Germinal center (tissue), 1 donor: ENCODE results near the gene WDR18.

ENCODE experiments used
- DNase-seq: peaks from one replicate; pipeline ENCODE4 v3.0.0; 2012; ENCODE audit warnings: mixed read lengths, low spot score

Gene WDR18

DNA sequence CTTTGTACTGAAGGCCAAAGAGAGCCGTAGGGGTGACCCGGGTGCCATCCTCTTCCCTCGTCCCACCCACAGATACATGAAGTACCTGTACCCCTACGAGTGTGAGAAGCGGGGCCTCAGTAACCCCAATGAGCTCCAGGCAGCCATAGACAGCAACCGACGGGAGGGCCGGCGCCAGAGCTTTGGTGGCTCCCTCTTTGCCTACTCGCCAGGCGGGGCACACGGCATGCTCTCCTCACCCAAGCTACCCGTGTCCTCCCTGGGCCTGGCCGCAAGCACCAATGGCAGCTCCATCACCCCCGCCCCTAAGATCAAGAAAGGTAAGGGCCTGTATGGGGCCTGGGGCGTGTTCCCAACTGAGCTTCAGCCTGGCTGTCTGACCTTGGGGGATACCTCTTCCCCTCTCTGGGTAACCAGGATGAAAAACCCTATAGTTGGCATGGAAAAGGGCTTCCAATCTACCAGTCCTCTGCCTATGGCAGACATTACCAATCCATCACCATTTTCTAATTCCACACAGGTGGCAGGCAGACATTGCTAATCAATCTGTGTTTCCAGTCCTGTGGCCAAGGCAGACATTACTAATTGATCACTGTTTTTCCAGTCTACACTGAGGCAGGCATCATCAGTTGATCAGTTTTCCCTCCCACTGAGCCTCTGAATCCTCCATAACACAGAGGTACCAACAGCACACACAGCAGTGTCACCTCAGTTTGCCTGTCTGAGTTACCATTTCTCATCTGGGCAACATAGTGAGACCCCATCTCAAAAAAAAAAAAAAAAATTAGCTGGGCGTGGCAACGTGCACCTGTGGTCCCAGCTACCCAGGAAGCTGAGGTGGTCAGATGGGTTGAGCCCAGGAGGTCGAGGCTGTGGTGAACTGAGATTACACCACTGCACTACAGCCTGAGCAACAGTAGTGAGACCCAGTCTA lies 19.1 kb upstream of the WDR18 start:
- DNase-seq = no peak

DNA sequence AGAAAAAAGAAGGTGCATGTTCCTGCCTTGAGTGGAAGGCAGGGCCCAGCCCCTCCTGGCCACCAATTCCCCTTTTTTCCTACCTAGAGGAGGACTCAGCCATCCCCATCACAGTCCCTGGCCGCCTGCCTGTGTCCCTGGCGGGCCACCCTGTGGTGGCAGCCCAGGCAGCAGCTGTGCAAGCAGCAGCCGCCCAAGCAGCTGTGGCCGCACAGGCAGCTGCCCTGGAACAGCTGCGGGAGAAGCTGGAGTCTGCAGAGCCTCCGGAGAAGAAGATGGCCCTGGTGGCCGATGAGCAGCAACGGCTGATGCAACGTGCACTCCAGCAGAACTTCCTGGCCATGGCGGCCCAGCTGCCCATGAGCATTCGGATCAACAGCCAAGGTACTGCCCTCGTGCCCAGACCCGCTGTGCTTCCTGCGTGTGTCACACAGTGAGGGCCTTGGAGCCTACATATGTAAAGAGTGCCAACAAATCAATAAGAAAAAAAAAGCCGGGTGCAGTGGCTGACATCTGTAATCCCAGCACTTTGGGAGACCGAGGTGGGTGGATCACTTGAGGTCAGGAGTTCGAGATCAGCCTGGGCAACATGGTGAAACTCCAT lies 17.6 kb upstream of the WDR18 start:
- no peak for DNase-seq

DNA sequence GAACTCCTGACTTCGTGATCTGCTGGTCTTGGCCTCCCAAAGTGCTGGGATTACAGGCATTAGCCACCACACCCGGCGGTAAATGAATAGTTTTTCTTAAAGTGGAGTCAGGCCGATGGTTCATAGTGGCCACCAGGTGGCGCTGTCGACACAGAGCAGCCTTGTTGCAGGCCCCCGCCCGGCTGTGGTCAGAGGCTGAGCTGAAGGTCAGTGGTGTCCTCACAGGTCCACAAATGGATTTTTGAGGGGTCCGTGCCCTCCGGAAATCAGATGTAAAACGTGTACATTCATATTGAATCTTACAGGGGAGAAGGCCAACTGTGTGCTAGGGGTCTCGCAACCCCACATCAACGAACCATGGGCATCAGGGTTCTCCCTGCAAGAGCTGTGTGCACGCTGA lies 13.4 kb upstream of the WDR18 start:
- DNase-seq = no peak

DNA sequence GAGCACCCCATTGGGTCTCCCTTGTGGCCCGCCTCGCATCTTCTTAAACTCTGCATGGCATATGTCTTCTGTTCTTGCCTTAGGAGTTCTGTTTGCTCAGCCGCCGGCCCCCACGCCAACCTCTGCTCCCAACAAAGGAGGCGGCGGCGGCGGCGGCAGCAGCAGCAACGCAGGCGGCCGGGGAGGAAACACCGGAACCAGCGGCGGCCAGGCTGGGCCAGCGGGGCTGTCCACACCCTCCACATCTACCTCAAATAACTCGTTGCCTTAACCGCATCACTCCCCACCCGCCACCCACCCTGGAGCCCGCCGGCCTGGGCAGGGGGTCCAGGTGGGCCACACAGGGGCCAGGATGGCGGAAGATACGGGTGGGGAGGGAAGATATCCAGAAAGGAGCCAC lies 12.3 kb upstream of the WDR18 start:
- no peak for DNase-seq

DNA sequence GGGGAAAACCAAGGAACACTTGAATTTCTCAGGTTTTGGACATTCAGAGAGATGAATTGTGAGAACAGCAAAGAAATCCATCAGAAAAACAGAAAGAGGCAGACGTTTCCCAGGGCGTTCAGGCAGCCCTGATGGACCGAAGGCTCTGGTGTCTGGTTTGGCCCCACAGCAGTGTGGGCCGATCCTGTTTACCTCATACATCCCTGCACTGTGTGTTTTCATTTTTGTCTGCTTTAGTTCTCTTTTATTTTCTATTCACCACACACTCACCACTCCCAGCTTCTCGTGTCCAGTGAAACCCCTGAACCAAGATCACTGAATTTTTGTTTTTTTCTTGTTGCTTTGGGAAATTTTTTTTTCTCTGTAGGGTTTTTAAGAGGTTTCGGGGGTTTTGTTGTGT lies 11.9 kb upstream of the WDR18 start:
- no peak for DNase-seq

DNA sequence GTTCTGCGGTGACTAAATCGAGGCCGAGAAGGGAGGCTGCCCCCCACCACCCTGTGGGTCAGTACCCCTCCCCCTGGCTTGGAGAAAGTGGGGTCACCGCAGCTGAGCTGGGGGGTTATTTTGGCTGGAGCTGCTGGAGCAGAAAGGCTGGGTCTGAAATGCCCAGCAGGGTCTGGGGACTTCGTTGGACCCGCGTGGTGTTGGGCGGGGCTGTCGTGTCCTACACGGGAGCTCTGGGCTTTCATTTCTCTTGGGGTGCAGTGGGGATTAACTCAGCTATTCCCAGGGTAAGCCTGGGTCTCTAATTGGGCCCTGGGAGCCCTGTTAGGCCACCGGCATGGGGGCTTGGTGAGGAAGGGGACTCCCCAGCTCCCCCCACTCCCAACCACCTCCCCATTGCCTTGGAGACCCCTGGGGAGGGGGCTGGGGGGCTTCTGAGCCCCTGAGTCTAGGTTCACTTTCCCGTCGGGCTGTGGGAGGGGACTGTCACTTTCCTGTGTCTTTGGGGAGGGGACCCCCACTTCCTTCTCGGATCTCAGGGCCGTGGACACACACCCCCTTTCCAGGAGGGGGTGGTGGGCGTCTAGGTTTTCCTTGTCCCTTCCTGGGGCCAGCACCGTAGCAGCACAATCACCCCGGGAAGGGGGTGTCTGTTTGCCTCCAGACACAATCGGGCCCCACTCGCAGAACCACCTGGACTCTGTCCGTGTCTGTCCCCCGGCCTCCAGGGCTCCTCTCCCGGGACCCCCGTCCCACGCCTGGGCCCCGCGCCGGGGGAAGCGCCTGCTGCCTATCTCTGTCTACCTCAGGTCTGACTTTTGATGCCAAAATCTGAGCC lies 10.2 kb upstream of the WDR18 start:
- DNase-seq = no peak

DNA sequence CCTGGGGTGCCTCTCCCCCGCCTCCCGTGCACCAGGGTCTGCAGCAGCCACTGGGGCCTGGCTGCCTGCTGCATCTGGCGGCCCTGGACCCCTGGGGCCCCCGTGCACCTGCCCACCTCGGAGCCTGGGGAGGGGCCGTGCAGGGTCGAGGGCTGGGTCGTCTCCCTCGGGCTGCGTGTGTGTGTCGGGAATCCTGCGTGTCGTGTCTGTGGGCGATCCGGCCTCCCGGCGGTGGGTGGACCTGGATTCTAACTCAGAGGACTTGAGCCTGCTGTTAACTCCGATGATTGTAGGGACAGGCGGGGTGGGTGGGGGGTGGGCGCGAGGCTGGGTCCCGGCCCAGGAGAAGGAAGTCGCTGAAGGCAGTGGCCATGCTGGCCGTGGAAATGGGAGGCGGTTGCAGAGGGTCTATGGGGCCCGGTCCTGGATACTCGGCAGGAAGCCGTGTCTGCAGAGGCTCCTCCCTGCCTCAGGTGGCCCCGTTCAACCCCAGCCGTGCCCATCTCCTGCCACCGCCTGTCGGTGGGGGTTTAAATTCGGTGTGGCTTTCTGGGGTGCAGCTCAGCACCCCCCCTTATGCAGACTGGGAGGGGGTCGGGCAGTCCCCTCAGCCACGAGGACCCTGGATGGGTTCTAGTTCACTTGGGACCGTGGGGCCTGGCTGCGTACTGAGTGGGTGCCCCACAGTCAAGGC lies 9.4 kb upstream of the WDR18 start:
- DNase-seq = no peak

DNA sequence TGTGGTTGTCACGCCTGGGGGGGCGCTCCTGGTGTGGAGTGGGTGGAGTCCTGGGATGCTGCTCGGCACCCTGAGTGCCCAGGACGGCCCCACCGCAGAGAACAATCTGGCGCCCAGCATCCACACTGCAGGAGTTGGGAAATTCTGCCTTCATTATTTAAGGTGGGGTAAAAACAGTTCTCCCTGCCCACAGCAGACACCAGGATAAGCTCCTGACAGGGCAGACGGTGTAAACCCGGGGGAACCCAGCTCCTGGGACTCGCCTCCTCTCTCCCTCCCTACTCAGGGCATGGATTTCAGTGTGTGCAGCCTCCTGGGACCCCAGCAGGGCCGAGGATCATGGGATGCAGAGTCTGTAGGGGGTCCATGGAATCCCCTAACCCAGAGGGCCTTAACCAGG lies 7.7 kb upstream of the WDR18 start:
- no peak for DNase-seq

DNA sequence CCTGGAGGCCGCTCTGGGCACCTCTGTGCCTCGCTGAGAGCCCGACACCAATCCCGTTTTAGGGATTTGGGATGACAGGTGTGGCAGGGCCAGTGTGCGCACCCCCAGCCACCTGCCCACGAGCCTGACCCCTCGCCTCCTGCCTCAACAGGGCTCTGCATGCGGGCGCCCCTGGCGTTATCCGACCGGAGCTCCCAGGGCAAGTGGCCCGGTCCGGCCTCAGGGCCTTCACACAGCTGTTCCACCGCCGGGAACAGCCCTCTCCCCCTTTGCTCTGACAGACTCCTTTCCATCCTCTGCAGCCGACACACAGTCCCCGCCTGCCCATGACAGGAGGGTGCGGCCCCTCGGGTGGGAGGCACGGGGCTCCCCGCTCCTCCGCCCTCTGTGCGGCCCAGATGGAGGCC lies 7.1 kb upstream of the WDR18 start:
- DNase-seq = no peak

DNA sequence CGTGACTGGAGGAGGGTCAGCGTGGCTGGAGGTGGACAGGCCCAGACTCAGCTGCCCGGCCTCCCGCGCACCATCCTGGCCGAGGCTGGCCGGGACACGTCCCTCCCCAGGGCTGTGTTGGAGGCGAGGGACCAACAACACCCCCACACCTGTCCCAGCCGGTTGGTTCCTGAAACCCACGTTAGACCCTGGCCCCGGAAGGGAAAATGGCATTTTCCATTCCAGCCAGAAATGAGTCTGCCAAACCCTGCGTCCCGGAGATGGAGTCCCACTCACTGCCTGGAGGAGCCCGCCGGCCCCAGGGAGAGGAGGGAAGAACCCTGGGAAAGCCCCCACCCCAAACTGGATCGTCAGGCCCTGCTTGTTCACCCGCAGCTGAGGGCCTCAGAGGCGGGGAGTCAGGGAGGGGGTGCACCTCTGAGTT lies 4.8 kb upstream of the WDR18 start:
- no peak for DNase-seq

DNA sequence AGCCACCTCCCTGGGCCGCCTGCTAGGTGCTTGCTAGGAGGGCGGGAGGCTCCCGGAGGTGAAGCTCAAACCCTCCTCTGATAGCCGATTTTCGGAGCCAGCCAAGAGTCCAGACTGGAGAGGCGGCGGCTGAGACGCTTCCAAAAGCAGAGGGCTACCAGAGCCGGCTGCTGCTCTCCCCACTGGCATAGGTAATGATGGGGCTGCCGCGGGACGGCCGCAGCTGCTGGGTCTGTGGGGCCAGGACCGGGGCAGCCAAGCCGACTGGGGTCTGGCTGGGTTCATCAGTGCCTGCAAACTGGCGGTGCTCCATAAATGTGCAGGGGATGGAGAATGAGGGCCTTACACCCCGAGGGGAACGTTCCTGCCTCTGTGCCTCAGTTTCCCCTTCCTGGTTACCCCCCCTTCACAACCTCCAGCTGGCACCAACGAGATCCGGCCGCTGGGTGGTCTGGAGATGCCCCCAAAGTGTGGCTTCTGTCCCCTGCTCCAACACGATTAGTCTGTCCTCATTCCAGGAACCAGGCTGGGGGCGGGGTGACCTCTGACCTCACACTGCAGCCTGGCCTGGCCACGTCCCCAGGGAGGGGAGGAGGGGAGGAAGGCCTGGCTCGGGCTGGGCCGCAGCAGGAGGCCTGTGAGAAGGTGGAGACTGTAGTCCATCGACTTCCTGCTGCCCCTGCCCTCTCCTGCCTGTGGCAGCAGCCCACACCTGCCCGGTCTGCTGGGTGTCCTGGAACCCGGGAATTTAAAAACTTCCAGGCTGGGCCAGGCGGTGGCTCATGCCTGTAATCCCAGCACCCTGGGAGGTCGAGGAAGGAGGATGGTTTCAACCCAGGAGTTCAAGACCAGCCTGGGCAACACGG lies 3.8 kb upstream of the WDR18 start:
- no peak for DNase-seq

DNA sequence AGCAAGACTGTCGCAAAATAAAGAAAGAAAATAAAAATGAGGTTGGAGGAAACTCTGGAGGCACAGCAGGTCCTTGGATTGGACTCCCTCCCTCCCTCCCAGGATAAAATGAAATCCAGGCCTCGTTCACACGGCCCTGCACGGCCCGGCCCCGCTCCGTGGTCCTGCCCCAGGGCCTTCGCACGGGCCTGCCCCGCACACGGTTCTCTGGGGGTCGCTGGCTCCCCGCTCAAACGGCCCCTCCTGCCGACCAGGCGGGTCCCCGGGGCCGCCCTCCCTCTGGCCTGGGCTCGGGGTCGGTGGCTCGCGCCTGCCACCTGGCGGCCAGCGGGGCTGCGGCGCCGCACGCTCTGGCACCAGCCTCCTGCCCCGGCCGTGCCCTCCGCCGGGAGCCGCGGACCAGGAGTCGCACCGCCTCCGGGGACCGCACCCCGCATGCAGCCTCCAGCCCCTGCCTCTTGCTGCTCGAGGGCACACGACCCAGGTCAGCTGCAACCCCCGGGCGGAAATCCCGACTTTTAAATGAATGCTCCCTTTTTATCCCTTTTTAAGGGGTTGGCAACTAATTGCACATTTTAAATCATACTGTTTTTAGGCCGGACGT lies 1.5 kb upstream of the WDR18 start:
- DNase-seq = peak; percentile 94

DNA sequence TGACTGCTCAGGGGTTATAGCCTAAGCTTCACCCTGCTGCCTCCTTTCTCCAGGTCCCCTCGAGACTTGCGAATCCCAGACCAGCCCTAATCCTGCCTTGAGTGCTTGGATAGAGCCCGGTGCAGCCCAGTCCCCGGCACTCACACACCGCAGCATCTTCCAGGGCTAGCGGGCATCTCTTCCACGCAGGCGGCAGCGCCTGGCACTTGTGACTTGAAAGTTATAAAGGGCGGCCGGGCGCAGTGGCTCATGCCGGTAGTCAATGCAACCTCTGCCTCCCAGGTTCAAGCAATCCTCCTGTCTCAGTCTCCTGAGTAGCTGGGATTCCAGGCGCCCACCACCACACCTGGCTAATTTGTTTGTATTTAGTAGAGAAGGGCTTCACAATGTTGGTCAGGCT lies 1.9 kb downstream of the WDR18 start:
- no peak for DNase-seq

DNA sequence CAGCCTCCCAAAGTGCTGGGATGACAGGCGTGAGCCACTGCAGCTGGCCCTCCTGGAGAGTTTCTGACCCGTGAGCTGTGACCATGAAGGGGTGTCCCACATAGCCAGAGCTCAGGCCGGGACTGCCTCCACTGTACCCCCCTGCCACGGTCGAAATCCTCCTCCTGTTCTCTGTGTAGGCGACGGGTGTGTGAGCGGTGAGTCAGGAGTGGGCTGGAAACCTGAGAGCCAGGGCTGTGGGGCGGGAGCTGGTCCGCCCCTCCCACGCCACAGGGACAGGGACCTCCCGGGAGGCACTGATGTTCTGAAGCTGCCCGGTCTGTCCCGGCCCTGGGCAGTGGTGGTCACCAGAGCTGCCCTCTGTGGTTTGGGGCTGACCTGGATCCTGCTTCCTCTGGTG lies 3.9 kb downstream of the WDR18 start:
- DNase-seq = no peak

DNA sequence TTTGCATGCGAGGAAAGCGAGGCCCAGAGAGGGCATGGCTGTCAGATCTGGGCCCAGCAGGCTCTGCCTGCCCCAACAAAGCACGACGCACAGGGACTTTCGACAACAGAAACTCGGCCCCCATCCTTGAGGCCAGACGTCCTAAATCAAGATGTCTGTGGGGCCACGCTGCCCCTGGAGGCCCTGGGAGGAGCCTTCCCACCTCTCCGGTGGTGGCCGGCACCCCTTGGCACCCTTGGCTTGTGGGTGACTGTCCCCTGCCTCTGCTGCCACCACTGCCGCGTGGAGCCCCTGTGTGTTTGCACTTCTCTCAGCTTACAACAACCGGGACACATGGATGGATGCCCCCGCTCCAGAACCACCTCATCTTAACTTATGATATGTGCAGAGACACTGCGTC lies 4.4 kb downstream of the WDR18 start:
- DNase-seq = no peak

DNA sequence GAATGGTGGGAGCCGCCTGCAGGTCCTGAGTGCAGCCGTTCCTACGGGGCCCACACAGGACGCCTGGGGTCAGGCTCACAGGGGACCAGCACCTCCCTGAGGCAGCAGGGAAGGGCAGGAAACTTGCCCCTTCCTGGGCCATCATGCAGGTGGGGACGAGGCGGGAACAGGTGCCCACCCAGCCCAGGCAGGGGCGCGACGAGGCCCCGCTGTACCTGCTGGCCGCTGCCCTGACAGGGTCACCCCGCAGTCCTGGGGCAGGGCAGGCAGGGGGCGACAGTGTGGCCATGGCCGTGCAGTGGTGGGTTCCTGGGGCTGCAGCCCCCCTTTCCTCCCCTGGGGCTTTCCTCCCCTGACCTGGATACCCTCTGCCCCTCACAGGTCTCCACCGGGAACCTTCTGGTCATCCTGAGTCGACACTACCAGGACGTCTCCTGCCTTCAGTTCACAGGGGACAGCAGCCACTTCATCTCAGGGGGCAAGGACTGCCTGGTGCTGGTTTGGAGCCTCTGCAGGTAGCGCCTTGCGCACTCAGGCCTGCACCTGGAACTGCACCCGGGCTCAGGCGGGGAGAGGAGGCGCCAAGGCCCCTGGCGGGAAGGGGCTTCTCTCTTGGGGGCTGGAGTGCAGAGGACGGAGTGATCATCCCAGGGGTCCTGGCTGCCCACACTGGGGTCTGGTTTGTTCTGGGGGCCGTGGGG lies 5.4 kb downstream of the WDR18 start:
- no peak for DNase-seq

DNA sequence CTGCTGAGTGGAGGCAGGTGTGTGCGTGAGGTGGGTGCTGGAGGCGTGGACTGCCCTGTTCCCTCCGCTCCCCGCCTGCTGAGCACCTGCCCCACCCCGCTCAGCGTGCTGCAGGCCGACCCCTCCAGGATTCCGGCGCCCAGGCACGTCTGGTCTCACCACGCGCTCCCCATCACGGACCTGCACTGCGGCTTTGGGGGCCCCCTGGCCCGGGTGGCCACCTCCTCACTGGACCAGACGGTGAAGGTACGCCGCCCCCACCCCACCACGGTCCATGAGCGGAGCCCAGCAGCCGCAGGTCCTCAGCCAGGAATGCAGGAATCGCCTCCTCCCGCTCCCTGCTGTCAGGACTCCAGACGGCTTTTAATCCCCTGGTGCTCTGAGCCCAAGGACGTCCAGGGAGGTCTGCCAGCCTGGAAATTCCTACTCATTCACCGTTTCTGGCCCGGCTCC lies 6.0 kb downstream of the WDR18 start:
- DNase-seq = no peak

DNA sequence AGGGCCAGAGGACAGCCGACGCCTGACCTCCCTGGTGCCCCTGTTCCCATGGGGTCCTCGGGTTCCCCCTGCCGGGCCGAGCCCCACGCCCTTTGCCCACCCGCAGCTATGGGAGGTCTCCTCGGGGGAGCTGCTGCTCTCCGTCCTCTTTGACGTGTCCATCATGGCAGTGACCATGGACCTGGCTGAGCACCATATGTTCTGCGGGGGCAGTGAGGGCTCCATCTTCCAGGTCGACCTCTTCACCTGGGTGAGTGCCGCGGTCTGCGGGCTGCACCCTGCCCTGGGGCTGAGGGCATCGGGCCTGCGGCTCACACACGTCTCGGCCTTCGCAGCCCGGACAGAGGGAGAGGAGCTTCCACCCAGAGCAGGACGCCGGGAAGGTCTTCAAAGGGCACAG lies 6.6 kb downstream of the WDR18 start:
- DNase-seq = no peak

DNA sequence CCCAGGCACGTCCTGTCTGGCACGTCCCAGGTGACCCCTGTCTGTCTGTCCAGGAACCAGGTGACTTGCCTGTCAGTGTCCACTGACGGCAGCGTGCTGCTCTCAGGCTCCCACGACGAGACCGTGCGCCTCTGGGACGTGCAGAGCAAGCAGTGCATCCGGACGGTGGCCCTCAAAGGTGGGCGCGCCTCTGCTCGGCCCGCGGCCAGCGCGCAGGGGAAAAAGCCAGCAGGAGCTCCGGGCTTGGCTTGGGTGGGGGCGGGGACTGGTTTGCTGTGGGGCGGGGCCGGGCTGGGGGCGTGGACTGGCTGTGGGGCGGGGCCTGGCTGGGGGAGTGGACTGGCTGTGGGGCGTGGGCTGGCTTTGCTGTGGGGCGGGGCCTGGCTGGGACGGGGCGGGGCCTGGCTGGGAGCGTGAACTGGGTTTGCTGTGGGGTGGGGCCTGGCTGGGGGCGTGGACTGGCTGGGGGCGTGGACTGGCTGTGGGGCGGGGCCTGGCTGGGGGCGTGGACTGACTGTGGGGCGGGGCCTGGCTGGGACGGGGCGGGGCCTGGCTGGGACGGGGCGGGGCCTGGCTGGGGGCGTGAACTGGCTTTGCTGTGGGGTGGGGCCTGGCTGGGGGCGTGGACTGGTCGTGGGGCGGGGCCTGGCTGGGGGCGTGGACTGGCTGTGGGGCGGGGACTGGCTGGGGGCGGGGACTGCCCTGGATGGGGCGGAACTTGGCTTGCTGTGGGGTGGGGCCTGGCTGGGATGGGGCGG lies 7.2 kb downstream of the WDR18 start:
- peak; percentile 40 for DNase-seq
